Measurements from ENCODE around the gene FAM83E.

FAM83E gene

DNA sequence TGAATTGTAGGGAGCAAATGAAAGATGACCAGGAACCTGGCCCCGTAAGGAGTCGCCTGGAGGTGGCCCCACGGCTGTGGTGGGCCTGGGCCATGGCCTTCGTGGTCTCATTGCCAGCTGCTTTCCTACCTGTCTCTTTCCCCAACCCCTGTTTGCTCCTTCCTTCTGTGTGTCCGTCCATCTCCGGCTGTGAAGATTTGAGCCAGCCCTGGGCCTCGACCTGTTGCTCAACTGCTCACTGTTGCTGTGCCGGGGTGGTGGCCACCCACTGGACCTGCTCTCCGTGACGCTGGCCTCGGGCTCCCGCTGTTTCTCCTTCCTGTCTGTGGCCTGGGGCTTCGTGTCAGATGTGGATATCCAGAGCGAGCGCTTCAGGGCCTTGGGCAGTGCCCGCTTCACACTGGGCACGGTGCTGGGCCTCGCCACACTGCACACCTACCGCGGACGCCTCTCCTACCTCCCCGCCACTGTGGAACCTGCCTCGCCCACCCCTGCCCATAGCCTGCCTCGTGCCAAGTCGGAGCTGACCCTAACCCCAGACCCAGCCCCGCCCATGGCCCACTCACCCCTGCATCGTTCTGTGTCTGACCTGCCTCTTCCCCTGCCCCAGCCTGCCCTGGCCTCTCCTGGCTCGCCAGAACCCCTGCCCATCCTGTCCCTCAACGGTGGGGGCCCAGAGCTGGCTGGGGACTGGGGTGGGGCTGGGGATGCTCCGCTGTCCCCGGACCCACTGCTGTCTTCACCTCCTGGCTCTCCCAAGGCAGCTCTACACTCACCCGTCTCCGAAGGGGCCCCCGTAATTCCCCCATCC is 13.8 kb upstream of the FAM83E start:
- no peak for DNase-seq (ENCODE audit: low read depth in 2 of 2)

DNA sequence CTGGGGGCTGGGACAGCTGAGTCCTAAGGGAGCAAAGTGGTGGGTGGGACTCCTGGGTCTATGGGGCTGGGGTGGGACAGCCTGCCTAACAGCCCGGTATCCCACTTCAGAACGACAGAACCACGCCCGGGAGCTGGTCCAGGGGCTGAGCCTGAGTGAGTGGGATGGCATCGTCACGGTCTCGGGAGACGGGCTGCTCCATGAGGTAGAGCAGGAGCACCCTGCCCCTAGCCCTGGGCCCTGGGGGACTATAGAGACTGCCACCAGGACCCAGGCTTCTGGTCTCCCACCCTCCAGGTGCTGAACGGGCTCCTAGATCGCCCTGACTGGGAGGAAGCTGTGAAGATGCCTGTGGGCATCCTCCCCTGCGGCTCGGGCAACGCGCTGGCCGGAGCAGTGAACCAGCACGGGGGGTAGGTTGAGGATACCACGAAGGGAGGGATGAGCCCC is 13.0 kb upstream of the FAM83E start:
- DNase-seq (ENCODE audit: low read depth in 2 of 2): no peak

DNA sequence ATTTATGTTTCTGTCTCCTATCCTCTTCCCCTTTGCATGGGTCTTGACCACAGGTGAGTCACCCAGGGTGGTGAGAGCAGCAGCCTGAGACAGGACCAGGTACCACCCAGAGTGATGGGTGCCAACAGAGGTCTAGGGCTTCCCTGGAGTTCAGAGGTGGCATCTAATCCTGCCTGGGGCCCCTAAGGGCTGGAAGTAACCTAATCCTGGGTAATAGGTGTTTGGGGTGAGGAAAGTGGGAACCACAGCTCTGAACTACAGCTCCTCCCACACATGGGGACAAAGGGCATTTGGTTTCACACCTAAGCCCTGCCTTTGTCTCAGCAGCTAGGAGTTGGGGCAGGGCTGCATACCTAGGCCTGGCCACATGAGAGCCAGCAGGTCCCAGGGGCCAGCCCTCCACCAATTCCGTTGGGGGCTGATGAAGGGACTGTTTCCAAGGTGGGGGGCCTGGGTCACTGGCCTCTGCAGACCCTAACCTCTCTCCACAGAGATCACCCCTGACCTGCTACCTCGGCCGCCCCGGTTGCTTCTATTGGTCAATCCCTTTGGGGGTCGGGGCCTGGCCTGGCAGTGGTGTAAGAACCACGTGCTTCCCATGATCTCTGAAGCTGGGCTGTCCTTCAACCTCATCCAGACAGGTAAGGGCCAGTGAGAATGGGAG is 12.5 kb upstream of the FAM83E start:
- no peak for DNase-seq (ENCODE audit: low read depth in 2 of 2)

DNA sequence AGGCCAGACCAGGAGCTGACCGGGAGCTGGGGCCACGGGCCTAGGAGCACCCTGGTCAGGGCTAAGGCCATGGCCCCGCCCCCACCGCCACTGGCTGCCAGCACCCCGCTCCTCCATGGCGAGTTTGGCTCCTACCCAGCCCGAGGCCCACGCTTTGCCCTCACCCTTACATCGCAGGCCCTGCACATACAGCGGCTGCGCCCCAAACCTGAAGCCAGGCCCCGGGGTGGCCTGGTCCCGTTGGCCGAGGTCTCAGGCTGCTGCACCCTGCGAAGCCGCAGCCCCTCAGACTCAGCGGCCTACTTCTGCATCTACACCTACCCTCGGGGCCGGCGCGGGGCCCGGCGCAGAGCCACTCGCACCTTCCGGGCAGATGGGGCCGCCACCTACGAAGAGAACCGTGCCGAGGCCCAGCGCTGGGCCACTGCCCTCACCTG is 11.0 kb upstream of the FAM83E start:
- DNase-seq (ENCODE audit: low read depth in 2 of 2): no peak

DNA sequence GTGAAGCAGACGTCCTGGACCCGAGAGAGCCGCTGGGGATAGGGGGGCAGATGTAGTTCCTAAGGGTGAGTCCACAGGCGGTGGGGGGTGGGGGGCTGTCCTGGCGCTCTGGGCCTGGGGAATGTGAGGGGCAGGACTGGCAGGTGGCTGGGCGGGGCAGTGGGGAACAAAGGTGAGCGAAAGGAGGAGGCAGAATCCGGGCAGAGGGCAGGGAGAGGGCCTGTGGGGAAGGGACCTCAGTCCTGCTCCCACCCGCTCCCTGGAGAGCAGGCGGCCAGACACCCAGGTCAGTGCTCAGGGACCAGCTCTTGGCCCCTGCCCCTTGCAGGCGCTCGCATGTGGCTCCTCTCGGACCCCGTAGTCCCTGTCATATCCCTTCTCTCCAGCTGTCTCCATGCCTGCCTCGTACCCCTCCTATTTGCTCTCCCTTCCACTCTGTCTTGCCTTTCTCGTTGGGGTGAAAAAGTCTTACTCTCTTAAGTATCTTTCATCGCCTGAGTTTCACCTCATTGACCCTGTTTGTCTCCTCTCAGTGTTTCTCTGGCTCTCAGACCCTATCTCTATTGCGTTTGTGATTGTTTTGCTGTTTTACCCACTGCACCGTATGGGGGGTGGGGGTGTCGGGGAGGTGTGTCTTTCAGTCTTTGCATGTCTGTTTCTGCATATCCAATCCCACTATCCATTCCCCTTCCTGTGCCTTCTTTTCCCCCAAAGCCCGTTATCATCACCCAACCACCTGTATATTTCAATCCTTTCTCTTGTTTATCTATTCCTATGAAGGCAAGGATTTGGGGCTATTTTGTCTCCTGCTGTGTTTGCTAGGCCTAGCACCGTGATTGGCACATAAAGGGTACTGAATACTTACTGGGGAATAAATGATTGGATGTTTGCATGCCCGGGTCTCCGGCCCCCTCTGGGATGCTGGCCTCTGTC is 10.2 kb upstream of the FAM83E start:
- DNase-seq (ENCODE audit: low read depth in 2 of 2): no peak

DNA sequence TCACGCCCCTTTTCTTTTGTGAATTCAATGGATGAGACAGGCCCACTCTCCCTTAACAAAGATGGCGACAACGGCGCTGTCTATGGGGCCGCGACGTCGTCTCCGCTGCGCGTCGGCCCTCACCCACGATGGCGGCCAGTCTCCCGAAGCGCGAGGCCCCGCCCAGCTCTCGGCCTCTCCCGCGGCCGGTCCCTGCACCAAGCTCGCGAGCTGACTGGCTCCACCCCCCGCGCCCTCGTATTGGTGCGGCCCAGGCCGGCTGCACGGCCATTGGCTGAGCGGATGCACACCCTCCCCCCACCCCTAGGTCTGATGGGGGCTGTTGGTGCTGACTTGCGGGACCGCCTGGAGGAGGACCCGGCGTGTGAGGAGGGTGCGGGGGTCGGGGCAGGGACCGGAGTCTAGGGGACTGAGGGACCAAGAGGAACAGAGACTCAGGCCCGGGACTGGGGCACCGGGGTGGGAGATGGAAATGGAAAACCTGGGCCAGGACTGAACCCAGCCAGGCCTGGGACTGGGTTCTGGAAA is 9.3 kb upstream of the FAM83E start:
- DNase-seq (ENCODE audit: low read depth in 2 of 2): peak; percentile 97 to 99

DNA sequence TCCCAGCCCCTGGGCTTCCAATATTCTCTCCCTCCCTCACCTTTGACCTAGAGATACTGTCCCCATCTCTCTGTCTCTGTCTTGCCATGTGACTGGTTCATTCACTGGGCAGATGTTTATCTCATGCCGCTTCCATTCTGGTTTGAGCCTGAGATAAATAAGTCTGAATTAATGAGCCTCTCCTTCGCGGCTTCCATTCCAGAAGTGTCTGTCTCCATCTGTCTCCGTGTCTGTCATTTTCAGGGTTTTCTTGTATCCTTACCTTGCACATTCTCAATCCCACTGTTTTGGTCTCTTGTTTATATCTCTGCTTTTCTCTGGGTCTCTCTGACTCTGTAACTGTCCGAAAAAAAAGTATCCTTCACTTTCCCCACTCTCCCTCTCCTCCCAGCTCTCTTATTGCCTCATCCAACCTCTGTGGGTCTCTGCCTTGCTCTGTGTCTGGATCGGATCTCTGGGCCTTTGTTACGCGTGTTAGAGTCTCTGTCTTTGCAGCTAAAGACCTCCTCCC is 8.7 kb upstream of the FAM83E start:
- DNase-seq (ENCODE audit: low read depth in 2 of 2): no peak

DNA sequence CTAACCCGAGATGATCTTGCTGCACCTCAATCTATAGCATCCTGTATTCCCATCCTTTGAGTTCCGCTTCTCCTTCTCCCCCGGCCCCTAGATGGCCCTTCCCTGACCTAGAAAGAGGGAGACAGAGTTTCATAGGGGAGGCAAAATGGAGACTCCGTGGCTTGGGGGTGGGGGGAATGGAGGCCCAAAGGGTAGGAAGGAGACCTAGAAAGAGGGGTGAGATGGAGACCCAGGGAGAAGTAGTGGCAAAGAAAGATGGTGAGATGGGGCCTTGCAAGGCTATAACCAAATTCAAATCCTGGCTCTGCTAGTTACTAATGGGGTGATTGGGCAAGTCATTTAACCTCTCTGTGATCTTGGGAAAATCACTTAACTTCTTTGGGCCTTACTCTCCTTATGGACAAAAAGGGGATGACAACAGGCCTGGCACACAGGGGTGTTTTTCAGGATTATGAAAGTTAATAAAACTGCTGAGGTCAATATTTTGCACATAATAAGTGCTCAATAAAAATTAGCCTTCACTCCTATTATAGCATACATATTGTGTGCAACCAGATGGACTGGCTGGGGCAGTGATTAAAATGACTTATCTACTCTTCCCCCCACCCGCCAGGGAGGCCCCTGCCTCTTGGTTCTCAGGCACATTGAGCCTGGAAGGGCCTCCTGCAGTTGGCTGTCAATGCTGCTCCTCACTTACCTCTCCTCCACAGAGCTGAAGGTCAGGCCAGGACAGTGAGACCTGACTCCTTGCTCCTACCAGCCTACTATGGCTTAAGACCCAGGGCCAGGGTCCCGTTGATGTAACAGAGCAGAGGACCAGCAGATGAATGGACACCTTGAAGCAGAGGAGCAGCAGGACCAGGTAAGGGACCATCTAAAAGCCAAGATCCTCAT is 5.1 kb upstream of the FAM83E start:
- DNase-seq (ENCODE audit: low read depth in 2 of 2): no peak

DNA sequence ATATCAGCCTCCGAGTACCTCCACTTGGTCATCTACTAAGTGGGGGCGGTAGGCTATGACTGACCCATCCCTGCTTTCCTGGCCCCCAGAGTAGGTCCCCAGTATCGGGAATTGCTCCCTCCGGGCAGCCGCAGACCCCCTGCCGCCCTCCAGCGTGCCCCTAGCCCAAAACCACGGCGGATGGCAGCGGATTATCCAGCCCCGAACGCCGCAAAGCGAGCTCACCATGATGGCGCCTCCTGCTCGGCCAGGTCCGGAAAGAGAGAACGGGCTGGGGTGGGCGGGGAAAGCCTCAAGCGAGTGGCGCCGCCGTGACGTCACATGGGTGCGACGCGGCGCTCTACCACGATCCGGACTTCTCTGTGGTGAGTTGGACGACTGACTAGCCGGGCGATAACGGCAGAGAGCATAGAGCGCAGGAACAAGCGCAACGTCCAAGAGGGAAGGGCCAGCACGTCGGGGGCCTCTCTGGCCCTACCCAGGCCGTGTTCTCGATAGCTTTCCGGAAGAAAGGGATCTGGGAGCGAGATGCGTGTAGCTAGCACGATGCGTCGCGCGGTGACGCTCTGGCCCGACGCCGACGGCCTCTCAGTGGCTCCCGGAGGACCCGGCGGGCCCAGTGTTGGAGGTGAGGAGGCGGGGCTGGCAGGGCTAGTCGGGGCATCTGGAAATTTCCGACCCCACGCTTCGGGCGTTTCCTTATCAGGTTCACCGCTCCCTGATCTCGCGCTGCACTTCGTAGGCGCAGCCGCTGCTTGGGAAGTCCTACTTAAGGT is 4.2 kb upstream of the FAM83E start, which contains the start of the genes RPL18 and SPHK2:
Gene RPL18, minus strand, starts transcription at position 263 of the 776 bp plus-strand sequence. Its CDS starts 35 bp downstream, at position 228.
Gene SPHK2, plus strand, starts transcription at position 591 of the 776 bp plus-strand sequence. CDS start 1,009 bp downstream, outside the sequence.
- peak; percentile 90 to 95 for DNase-seq (ENCODE audit: low read depth in 2 of 2)

DNA sequence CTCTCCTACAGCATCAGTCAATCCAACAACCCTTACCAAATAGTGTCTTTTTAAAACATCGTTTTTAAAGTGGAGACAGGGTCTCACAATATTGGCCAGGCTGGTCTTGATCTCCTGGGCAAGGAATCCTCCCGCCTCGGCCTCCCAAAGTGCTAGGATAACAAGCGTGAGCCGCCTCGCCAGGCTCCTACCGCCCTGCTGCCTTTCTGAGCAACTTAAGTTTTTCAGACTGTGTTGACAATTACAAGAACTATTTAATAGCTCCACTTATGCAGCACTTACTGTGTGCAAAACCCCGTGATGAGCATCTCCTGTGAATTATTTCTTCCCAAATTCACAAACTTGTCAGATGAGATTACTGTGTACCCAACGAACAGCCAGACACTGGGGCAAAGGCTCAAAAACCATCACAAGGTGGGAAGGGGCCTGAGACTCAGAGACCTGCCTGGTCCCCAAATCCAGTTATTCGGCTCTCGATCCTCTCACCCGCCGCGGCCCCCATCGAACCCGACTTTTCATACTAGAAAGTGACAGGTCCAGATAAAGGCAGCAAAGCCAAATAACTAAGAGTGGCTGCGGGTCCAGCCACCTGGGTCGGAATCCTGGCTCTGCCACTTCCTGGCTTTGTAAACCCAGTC is 3.5 kb upstream of the FAM83E start:
- DNase-seq (ENCODE audit: low read depth in 2 of 2): no peak

DNA sequence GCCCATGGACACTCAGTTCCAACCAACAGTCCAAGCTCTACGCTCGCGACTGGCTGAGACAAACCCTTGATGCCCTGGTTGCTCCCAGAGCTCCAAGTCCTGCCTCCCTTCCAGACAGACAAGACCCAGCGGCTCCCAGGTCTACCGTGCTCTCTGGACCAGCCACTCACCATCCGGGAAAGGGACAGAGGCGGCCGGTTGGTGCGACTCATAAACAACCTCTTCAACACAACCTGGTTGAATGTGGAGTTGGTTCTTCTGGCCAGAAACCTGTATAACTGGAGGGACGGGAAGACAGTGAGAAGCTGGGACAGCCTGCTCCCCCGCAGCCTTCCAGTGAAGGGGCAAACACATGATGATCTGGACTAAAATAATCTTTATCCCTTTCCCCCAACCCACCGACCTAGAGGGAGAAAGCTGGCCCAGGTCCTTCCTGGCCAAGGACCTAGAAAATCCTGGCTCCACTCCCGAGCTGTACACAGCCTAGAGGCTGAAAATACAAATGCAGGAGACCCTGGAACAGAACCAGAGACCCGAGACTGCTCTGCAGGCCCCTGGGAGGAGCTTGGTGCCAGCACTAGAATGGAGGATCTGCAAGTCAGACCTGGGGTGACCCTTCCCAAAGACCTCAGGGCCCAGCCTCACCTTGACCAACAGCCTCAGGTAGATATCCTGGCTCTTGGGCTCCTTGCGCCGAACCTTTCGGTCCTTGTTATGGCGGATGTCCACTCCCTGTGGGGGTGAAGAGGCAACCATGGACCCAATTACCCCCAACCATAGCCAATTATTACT is 2.5 kb upstream of the FAM83E start:
- DNase-seq (ENCODE audit: low read depth in 2 of 2): no peak

DNA sequence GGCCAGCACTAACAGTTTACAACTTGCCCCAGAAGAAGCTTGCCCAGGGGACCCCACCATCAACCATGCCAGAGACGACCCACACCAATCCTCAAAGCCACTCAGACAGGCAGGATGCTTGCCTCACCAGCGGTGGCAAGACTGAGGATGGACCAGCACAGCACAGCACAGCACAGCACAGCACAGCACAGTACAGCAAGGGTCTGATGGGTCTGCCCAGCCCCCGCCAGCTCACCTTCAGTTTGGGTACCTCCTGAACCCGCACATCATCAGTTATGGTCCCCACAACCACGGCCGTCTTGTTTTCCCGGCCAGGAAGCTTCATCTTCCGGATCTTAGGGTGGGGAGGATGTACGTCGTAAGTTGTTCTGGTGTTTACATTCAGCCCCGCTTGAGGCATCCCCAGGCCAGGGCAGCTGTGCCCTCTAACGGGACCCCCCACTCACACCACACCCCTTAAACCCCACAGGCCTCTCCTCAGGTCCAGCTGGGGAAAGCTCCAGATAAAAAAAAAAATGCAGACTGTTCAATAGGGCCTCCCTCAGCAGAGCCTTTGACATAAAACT is 1.7 kb upstream of the FAM83E start:
- no peak for DNase-seq (ENCODE audit: low read depth in 2 of 2)

DNA sequence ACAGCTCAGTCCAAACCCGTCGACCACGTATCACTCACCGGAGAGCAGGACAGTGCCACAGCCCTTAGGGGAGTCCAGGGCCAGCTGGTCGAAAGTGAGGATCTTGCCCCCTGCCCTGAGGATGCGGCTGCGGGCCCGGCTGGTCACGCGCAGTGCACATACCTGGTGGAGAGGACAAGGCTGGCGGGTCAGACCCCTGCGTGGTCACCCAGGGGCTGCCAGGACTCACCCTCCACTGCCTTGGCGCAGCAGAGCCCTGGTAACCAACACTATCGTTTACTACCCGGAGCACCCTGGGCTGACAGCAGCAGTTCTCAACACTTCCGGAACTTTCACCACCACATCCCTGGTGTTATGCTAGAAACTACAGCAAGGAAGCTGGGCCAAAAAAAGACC is 1.2 kb upstream of the FAM83E start:
- no peak for DNase-seq (ENCODE audit: low read depth in 2 of 2)

DNA sequence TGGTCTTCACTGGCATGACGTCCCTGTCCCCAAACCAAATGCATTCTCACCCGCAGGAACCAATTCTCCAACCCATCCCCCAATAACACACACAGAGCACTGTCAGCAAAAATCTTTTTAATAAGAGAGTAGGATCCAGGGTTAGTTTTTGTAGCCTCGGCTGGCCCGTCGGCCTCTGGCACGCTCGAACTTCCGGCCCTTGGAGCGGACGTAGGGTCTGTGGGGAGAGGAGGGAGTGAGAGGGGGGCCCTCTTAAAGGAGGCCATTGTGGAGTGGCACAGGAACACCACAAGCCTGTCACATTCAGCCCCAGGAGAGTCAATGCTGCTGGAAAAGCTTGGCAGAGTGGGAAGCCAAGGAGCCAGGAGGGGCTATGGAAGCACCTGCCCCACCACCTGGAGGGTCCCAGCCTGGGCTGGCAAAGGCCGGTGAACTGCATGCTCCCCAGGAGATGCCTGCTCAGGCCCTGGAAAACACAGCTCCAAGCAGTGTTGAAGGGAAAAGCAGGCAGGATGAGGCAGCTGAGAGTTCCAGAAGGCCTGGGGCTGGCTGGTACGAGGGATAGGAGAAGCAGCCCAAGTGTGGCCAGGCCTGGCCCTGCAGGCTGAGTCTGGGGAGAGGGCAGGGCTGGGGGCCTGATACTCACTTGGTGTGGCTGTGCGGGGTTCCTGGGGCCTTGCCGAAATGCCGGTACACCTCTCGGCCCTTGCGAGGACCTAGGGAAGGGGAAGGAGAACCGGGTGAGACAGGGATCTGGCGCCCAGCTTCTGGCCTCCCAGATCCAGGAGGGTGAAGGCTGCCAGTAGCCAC is 560 bp upstream of the FAM83E start:
- no peak for DNase-seq (ENCODE audit: low read depth in 2 of 2)

DNA sequence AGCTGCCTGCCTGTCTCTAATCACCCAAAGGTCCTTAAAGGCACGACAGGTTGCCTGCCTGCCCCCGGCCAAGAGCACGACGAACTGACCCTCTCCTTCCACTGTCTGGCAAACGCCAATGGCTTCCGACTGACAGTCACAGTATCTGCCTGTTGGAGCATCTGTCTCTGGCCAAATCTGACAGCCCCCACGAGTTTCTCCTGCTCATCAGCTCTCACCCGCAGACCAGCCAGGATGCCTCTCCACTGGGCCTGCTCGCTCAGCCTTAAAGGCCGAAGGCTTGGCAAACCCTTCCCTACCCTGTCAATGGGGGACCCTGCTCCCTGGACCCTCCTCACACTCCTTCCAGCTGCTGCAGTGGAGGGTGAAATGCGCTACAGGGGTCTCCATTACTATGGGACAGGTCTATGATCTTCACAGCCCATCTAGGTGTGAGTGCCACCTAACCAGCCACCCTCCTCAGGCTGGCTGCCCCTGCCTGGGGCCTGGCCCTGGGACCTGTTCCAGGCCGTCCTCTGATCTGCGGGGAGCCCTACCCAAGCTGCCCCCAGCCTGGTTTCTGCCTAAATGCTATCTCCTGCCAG is 932 bp downstream of the FAM83E start:
- no peak for DNase-seq (ENCODE audit: low read depth in 2 of 2)

DNA sequence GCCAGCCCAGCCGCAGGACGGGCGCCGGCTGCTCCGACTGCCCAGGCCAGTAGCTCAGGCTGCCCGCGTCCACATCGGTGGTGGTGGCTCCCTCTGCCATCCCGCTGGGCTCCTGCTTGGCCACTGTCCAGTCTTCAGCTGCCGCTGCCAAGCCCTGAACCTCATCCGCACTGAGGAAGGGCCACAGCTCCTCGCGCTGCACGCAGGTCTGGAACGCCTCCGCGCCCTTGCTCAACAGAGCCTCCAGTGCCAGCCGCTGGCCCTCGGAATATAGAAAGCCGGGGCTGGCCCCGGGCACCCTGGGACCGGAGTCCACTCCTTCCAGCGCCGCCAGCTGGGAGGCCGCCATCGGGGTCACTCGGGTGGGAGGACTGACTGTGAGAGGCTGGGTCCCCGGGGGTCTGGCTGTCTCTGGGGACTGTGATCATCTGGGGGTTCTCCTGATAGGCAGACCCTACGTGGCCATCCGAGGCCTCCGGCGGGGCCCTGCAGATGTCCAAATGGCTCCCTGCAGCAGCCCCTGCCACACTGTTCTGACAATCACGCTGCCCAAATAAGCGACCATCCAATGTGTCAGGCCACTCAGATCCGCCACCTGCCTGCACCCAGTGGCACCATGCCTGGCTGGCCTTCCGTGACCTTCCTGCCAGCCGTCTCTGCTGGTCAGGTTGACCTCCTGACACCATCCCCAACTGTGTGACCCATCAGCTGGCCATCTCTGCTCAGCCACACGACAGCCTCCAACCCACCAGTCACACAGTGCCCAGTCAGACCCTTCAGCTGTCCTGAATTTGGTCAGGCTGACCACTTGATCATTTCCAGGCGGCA is 1.6 kb downstream of the FAM83E start:
- DNase-seq (ENCODE audit: low read depth in 2 of 2): no peak
